ENCODE data around the gene TMEM204.

Gene TMEM204

GRCh38 chr16:1601031-1601430 is 67.6 kb downstream of the TMEM204 start:
- DNase-seq, result no peak

GRCh38 chr16:1601489-1601888 is 68.0 kb downstream of the TMEM204 start:
- no peak for DNase-seq

DNA sequence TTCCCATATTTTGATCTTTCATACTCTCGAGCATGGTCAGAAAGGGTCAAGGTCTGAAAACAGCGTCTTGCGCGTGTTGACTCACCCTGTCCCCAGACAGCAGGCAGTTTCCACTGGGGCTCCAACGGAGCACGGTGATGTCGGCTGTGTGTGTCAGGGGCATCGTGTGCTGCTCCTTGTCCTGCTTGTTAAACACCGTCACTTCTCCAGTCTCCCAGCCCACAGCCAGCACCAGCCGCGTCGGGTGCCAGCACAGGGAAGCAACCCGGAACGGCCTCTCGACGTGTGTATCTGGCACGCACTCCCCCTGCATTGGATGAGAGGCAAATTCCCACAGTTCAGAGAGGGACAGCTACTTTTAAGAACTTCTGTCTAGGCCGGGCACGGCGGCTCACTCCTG is 68.8 kb downstream of the TMEM204 start:
- DNase-seq, result no peak

All from hematopoietic multipotent progenitor cell treated with erythropoietin and hydrocortisone succinate and interleukin-3 and kit ligand, for 8 days (in vitro differentiated cells).